HT-29 (cell line): ENCODE measurements around the gene RAX. TPM values are rescaled to one million over a fixed set of nuclear protein-coding genes. Genes with fewer than 3 reads are reported as not detected.
A peak's percentile ranks its signal among the peaks of the same experiment; 100 is the strongest.

Source experiments
- DNase-seq: peaks from one replicate; pipeline ENCODE4 v3.0.0-alpha.2; 2015; ENCODE audit warnings: low spot score
- total RNA-seq: library from RNA; depleted of rRNA; stranded (reverse); fragments of >200 nt; shearing (Covaris generic); gene quantifications from 2 replicates; pipeline ENCODE4 v1.2.3, GENCODE V29; 2014

The RAX gene
- total RNA-seq, 1 experiment from 2014 or later, result not detected

- peak; percentile 78 for DNase-seq
These were observed 24.0 kb downstream of the RAX start for GRCh38 chr18:59249199-59249774.

GRCh38 chr18:59246796-59247195 is 26.5 kb downstream of the RAX start:
- DNase-seq, result no peak

GRCh38 chr18:59242906-59243305 is 30.3 kb downstream of the RAX start:
- no peak for DNase-seq

GRCh38 chr18:59239642-59240041 is 33.6 kb downstream of the RAX start:
- DNase-seq, result no peak

GRCh38 chr18:59238385-59238784 is 34.9 kb downstream of the RAX start:
- DNase-seq, result no peak

DNA sequence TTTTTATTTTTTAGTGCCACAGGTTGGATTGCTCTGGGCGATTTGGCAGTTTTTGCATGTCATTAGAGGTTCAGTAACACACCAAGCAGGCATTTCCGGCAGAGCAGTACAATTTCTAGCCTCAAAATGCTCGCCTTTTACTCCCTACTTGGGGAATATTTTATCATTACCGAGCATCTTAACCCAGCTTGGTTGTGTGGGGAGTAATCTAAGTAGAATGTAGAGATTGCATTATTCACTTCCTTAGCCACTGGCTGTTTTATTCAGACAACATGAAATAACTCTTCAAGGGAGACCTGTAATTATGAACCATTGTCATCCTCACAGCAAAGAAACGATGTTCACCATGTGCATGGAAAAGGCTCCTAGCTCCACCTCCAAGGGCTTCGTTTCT is 40.2 kb downstream of the RAX start:
- no peak for DNase-seq

DNA sequence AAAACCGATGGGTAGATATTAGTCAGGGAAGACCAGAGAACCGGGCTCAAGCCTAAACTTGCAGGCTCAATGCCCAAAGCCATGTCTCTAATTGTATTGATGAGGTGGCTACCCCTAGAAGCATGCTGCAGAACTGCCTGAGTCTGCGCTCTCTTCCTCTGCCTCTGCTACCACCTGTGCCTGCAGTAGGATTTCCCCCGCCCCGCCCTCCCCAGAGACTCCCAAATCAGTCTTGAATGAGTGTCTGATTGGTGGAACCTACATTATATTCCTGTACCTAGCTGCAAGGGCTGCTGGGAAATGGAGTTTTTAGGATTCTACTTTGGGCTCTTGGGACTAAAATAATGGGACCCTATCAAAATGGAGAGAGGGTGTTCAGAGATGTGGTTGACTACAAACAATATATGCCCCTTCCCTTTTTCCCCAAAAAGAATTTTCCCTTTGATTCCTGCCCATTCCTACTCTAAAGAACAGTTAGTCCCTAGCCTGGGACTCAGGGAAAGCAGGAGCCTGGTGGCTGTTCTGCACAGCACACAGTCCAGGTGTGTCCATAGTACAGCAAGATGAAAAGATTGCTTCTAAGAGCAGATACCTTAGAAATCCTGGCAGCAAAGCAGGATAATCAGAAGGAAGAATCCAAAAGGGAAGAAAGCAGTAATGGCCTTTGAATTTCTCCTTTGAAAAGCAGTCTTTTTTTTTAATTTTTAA is 40.8 kb downstream of the RAX start:
- DNase-seq, result no peak

DNA sequence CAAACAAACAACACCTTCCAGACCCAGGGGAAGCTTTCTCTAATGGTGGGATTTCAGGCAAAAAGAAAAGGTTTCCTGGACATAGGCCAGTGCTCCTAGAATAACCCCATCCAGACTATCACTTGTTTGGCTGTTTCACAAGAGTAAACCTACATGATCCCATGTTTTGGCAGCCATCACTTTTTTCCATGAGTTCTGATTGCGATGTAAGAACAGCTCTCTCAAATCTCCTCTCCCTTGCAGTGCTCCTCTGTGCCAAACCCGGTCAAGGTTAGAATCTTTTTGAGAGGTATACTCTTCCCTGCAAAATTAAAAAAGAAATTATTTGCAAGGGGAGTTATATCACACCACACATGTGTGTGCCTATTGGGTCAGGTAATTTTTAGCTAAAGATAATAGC is 41.4 kb downstream of the RAX start:
- no peak for DNase-seq

DNA sequence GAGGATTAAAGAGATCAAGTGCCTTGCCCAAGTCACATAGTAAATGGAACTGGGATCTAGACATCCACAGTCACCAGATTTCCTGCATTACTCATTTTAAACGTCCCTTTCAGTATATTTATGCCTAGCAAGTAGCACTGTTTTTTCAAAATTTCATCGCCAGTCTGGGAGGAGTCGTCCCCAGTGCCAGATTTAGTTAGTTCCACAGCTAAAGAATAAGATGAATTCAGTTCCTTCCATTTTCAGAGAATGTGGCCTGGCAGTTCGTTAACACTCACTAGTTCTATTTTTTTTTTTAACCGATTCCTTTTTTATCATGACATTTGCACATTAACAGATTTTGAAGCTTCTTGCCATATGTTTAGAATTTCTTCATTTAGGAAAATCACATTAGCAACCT is 42.1 kb downstream of the RAX start:
- DNase-seq, result no peak

- no peak for DNase-seq
These were observed 43.4 kb downstream of the RAX start for GRCh38 chr18:59229701-59230443.

DNA sequence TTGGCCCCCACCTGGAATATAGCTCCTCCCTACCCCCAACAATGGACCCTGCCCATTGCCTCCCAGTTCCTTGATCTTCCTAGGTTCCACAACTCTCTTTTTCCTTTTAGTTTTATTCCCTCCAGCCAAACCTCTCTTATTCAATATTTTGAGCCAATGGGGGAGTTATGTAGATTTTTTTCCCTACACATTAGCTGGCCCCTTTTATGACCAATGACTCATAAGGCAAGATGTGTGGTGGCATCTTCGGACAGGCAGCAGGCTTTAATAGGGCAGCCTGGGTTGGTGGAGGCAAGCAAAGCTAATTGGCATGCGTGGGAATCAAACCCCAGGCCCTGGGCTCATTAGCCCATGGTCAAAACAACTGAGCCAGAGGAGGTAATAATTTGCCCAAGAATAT is 44.1 kb downstream of the RAX start:
- no peak for DNase-seq

DNA sequence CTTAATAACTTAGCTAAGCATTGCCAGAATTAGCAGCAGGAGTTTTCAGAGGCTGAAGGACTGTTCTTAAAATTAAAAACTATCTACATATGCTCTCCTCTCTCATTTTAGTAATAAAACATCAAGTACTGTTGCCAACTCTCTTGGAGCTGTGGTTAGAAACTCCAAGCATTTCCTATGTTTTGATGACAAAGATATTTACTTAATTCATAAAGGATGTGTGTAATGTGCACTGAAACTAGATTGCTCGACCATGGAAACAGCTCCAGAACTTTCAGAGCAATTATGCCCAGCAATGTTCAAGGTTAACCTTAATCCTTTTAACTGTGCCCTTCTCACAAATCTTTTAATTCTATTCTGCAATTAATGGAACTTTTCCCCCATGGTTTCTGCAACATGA is 44.9 kb downstream of the RAX start:
- DNase-seq, result no peak

- no peak for DNase-seq
These were observed 50.9 kb downstream of the RAX start for GRCh38 chr18:59222341-59222740.

GRCh38 chr18:59220784-59221765 is 52.2 kb downstream of the RAX start:
- DNase-seq, result no peak

GRCh38 chr18:59220164-59220783 is 53.0 kb downstream of the RAX start:
- DNase-seq, result no peak

- no peak for DNase-seq
These were observed 53.5 kb downstream of the RAX start, which contains the start of gene GRP for GRCh38 chr18:59219672-59220163. GRP (plus strand) TSS chr18:59220158; CDS start chr18:59220266, 108 bp downstream.

- DNase-seq, result no peak
These were observed 55.2 kb downstream of the RAX start for GRCh38 chr18:59218018-59218417.
